DND-41 (cell line): ENCODE results near the gene RAB3GAP2.

Experiments
- CTCF ChIP-seq: IDR thresholded peaks from 2 replicates; pipeline ENCODE4 v1.5.1; 2012; ENCODE audit warnings: borderline replicate concordance, low read length, moderate library complexity, mild to moderate bottlenecking; ENCODE audit not compliant: poor library complexity, severe bottlenecking; ENCODE audit errors: extremely low read depth
- EZH2 ChIP-seq: IDR thresholded peaks from 3 replicates; pipeline ENCODE4 v1.6.1; 2012; ENCODE audit warnings: borderline replicate concordance, low read depth, mild to moderate bottlenecking, moderate library complexity, low read length, inconsistent platforms; ENCODE audit not compliant: severe bottlenecking

GRCh38 chr1:220250681-220251080, 21.6 kb downstream of the RAB3GAP2 start:
- no peak for TF ChIP-seq CTCF
- no peak for TF ChIP-seq EZH2
